ENCODE data around the gene INTS15.
"Not testable (repeated sequence)": the region's sequence is repeated elsewhere in the genome, so short reads cannot be mapped to it uniquely, and the experiment has no call there.

INTS15 gene

DNA sequence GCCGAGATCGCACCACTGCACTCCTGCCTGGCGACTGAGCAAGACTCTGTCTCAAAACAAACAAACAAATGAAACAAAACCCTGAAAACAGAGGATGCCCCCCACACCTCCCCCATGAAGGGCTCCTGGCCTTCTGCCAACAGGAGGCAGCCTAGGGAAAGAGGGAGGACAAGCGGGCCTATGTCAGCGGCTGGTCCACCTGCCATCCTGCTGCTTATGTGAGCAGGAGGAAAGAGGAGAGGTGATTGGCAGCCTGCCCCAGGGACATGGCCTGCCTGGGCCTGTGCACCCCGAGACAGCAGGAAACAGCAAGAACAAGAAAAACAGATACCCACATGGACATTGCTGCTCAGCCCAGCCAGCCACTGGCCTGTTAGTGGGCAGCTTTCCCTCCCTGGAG is 38.2 kb downstream of the INTS15 start:
- in situ Hi-C loops (cut with MboI; ENCODE audit: low sequenced_read_pairs, unreplicated experiment) = no loop called here
- TF ChIP-seq, protein P1, sequence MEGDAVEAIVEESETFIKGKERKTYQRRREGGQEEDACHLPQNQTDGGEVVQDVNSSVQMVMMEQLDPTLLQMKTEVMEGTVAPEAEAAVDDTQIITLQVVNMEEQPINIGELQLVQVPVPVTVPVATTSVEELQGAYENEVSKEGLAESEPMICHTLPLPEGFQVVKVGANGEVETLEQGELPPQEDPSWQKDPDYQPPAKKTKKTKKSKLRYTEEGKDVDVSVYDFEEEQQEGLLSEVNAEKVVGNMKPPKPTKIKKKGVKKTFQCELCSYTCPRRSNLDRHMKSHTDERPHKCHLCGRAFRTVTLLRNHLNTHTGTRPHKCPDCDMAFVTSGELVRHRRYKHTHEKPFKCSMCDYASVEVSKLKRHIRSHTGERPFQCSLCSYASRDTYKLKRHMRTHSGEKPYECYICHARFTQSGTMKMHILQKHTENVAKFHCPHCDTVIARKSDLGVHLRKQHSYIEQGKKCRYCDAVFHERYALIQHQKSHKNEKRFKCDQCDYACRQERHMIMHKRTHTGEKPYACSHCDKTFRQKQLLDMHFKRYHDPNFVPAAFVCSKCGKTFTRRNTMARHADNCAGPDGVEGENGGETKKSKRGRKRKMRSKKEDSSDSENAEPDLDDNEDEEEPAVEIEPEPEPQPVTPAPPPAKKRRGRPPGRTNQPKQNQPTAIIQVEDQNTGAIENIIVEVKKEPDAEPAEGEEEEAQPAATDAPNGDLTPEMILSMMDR (IDR thresholded peaks at IDR 0.05; ENCODE audit: borderline replicate concordance, control extremely low read depth, extremely low read depth, insufficient read depth, missing control alignments) = no peak
- no peak for DNase-seq (ENCODE audit: low spot score)

DNA sequence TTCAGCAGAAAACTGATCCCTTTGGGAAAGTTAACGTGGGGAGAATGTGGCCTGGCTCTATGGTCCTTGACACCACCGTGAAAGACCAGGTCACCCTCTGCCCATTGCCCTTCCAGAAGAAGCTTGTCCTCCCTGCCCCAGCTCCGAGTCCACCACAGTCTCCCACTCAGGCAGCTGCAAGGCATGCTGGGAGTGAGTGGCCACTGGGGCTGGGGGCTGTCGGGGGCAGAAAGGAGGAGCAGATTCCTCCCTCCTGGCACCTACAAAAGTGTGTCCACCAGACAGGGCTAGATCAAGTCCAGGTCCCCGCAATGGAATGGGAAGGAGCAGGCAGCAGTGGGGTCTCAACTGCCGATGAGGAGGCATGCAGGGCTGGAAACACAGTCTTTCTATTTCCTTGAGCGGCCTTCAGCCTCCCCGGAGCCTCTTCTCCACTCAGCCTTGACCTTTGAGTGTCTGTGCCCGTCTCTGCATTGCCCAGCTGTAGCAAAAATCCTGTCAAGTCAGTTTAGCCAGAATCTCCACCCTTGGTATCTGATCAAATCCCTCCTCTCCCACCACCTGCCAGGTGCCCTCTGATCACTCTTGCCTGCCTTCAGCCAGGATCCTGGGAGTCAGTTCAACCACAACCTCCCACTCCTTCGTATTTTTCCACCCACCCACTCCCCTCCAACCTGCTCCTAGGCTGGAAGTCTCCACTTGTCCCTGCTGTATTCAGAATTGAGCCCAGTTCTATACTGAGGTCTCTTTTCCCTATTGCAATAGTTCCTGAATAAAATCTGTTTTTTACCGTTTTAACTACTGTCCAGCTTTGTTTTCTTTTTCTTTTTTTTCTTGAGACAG is 40.4 kb downstream of the INTS15 start:
- in situ Hi-C loops (cut with MboI; ENCODE audit: low sequenced_read_pairs, unreplicated experiment) = no loop called here
- TF ChIP-seq, protein P1 (IDR thresholded peaks at IDR 0.05; ENCODE audit: borderline replicate concordance, control extremely low read depth, extremely low read depth, insufficient read depth, missing control alignments) = no peak
- DNase-seq (ENCODE audit: low spot score) = no peak

DNA sequence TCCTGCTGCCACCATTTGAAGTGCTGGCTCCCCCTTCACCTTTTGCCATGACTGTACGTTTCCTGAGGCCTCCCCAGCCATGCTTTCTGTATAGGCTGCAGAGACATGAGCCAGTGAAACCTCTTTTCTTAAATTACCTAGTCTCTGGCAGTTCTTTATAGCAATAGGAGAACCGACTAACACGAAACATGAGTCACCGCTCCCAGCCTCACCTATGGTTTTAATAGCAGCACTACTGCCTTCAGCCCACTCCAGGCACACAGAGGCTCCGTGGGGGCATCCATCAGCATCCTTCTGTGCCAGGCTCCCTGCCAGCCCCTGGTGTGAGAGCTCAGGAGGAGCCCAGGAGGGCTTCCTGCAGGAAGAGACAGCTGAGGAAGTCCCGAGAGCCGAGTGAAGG is 41.8 kb downstream of the INTS15 start:
- TF ChIP-seq, protein P1 (IDR thresholded peaks at IDR 0.05; ENCODE audit: borderline replicate concordance, control extremely low read depth, extremely low read depth, insufficient read depth, missing control alignments) = no peak
- in situ Hi-C loops (cut with MboI; ENCODE audit: low sequenced_read_pairs, unreplicated experiment) = no loop called here
- no peak for DNase-seq (ENCODE audit: low spot score)

DNA sequence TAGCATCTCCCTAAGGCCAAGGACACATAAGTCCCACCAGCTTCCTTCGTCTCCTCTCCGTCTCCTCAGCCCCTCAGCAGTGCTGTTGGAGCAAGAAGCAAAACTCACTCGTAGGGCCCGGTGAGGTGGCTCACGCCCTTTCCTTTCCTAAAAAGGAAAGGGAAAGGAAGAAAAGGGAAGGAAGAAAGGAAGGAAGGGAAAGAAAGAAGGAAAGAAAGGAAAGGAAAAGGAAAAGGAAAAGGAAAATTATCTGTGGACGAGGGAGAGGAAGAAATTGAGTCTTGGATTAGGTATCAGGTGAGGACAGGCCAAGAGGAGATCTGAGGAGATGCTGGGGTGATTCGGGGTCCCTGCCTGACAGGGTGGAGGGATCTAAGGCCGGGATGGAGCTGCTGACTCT is 44.2 kb downstream of the INTS15 start:
- TF ChIP-seq, protein P1 (IDR thresholded peaks at IDR 0.05; ENCODE audit: borderline replicate concordance, control extremely low read depth, extremely low read depth, insufficient read depth, missing control alignments) = no peak
- in situ Hi-C loops (cut with MboI; ENCODE audit: low sequenced_read_pairs, unreplicated experiment) = no loop called here
- DNase-seq (ENCODE audit: low spot score) = no peak

DNA sequence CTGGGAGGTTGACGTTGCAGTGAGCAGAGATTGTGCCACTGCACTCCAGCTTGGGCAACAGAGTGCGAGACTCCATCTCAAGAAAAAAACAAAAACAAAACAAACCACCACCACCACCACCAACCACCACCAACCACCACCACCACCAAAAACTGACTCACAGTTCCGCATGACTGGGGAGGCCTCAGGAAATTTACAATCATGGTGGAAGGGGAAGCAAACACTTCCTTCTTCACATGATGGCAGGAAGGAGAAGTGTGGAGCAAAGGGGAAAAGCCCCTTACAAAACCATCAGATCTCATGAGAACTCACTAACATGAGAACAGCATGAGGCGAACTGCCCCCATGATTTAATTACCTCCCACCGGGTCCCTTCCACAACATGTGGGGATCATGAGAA is 45.1 kb downstream of the INTS15 start:
- in situ Hi-C loops (cut with MboI; ENCODE audit: low sequenced_read_pairs, unreplicated experiment); DNase-seq (ENCODE audit: low spot score): not testable (repeated sequence)

DNA sequence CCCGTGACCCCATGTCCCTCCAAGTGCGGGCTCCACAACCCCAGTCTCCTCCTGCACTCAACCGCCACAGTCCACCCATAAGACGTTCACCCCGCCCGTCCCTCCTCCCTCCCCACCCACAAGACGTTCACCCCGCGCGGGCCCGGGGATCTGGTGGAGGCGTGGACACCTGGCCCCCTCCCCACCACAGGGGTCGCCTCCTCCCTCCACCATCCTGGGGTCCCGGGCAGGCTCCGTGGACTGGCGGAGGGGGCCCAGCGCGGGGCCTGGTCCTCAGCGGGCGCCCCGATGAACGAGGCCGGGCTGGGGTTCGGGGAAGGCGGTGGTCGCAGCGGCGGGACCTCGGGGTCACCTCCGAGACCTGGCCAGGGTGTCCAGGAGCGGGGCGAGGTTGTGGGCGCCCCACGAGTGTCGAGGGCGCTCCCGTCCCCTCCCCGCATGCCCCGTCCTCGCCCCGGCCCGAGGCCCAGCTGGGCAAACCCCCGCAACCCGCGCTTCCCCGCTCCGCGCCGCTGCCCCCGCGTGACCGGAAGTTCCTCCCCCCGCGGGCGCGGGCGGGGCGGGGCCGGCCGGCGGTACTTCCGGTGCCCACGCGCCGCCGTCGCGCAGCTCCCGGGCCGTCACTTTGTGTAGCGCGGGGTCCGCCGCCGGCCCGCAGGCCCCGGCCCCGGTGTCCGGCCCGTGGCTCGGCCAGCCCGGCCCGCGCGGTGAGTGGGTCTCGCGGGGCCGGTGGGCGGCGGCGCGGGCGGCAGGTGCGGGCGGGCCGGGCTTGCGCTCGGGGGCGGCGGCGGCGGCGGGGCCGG is 47.1 kb downstream of the INTS15 start, which contains the start of gene ZNF316:
Gene ZNF316, plus strand, starts transcription at position 578 of the 803 bp plus-strand sequence. CDS start 5,092 bp downstream, outside the sequence.
- in situ Hi-C loops (cut with MboI; ENCODE audit: low sequenced_read_pairs, unreplicated experiment) = no loop called here
- DNase-seq (ENCODE audit: low spot score) = peak; percentile 96
- TF ChIP-seq, protein P1 (IDR thresholded peaks at IDR 0.05; ENCODE audit: borderline replicate concordance, control extremely low read depth, extremely low read depth, insufficient read depth, missing control alignments) = no peak
